IMR-90 (cell line): ENCODE results near the gene TMEM170A. TPM values are rescaled to one million over a fixed set of nuclear protein-coding genes. Genes with fewer than 3 reads are reported as not detected.

Experiments
- ATAC-seq: fragments of 200-7000 bp; cut with Tn5 transposase; 2 replicates; pipeline ENCODE4 v1.9.1; 2020; ENCODE audit warnings: low read depth, mild to moderate bottlenecking, moderate library complexity
- BruUV-seq: library from RNA; stranded (reverse); fragments of 400-500 nt; replicated peaks from 2 replicates; lab custom pipeline; 2021; lab: Mats Ljungman, UMichigan
- CTCF ChIA-PET: fragments of 300-600 bp; formaldehyde crosslinking; extraction: SDS; loops from one replicate; lab custom pipeline; 2021; ENCODE audit warnings: antibody characterized with exemption; lab: Yijun Ruan, JAX
- POLR2A ChIA-PET: fragments of 300-600 bp; sonication (Branson Sonifier 250); formaldehyde crosslinking; loops from one replicate; lab custom pipeline; 2022; ENCODE audit warnings: antibody characterized with exemption; ENCODE audit not compliant: unreplicated experiment; lab: Charles Lee
- DNase-seq: peaks from one replicate; pipeline ENCODE4 v3.0.0; 2013
- H2AFZ ChIP-seq: replicated peaks from 2 replicates; pipeline ENCODE3; 2013; ENCODE audit warnings: low read length, mild to moderate bottlenecking; ENCODE audit not compliant: poor library complexity
- H2AK5ac ChIP-seq: 2 replicates; pipeline ENCODE4 v1.6.1; 2013; ENCODE audit warnings: low read depth, low read length, inconsistent platforms
- H2AK9ac ChIP-seq: replicated peaks from 2 replicates; pipeline ENCODE3; 2013; ENCODE audit warnings: mild to moderate bottlenecking, low read depth, low read length, moderate library complexity; ENCODE audit not compliant: poor library complexity
- H2BK120ac ChIP-seq: 2 replicates; pipeline ENCODE4 v1.6.1; 2013; ENCODE audit warnings: low read depth, low read length, inconsistent platforms
- H2BK15ac ChIP-seq: 3 replicates; pipeline ENCODE4 v1.6.1; 2013; ENCODE audit warnings: low read depth, low read length, inconsistent platforms
- H2BK20ac ChIP-seq: 2 replicates; pipeline ENCODE4 v1.6.1; 2013; ENCODE audit warnings: low read depth, mild to moderate bottlenecking, inconsistent platforms, low read length, moderate library complexity
- H2BK5ac ChIP-seq: 2 replicates; pipeline ENCODE4 v1.6.1; 2013; ENCODE audit warnings: mild to moderate bottlenecking, low read depth, low read length, inconsistent platforms; ENCODE audit not compliant: poor library complexity, severe bottlenecking
- H3K14ac ChIP-seq: replicated peaks from 2 replicates; pipeline ENCODE4 v1.6.1; 2013; ENCODE audit warnings: low read depth, low read length, inconsistent platforms
- H3K18ac ChIP-seq: 2 replicates; pipeline ENCODE4 v1.6.1; 2013; ENCODE audit warnings: low read depth, low read length, control low read depth
- H3K23ac ChIP-seq: 2 replicates; pipeline ENCODE4 v1.6.1; 2013; ENCODE audit warnings: low read depth, low read length, inconsistent platforms
- H3K27ac ChIP-seq: 2 replicates; pipeline ENCODE4 v1.5.1; 2013; ENCODE audit warnings: mild to moderate bottlenecking, control low read depth, low read length; ENCODE audit not compliant: insufficient read depth
- H3K27me3 ChIP-seq: 2 replicates; pipeline ENCODE4 v1.6.1; 2013; ENCODE audit warnings: low read length; ENCODE audit not compliant: control insufficient read depth, insufficient read depth
- H3K36me3 ChIP-seq: 2 replicates; pipeline ENCODE4 v1.6.1; 2013; ENCODE audit warnings: low read length, mixed read lengths; ENCODE audit not compliant: control insufficient read depth, insufficient read depth
- H3K4ac ChIP-seq: 2 replicates; pipeline ENCODE4 v1.6.1; 2013; ENCODE audit warnings: low read depth, low read length, inconsistent platforms
- H3K4me1 ChIP-seq: 2 replicates; pipeline ENCODE4 v1.6.1; 2013; ENCODE audit warnings: low read length, mixed read lengths; ENCODE audit not compliant: control insufficient read depth, insufficient read depth
- H3K4me2 ChIP-seq: 2 replicates; pipeline ENCODE4 v1.6.1; 2013; ENCODE audit warnings: low read depth, mild to moderate bottlenecking, control low read depth, low read length, moderate library complexity
- H3K4me3 ChIP-seq: 2 replicates; pipeline ENCODE4 v1.5.1; 2013; ENCODE audit warnings: low read depth, mild to moderate bottlenecking, control low read depth, low read length, moderate library complexity; ENCODE audit not compliant: insufficient read depth
- H3K56ac ChIP-seq: 2 replicates; pipeline ENCODE4 v1.6.1; 2013; ENCODE audit warnings: low read length, inconsistent platforms; ENCODE audit not compliant: insufficient read depth; ENCODE audit errors: extremely low read depth
- H3K79me1 ChIP-seq, 2 experiments: 2 replicates each; pipeline ENCODE4 v1.6.1; 2013; ENCODE audit warnings: low read length in 2 of 2, inconsistent platforms in 1 of 2, low read depth in 1 of 2
- H3K9ac ChIP-seq: 2 replicates; pipeline ENCODE4 v1.6.1; 2013; ENCODE audit warnings: low read depth, low read length, control low read depth
- H3K9me1 ChIP-seq: 2 replicates; pipeline ENCODE4 v1.6.1; 2013; ENCODE audit warnings: low read length, inconsistent platforms; ENCODE audit not compliant: insufficient read depth
- H3K9me3 ChIP-seq: 2 replicates; pipeline ENCODE4 v1.6.1; 2013; ENCODE audit warnings: low read length; ENCODE audit not compliant: control insufficient read depth, insufficient read depth
- H4K20me1 ChIP-seq: 2 replicates; pipeline ENCODE4 v1.6.1; 2013; ENCODE audit warnings: low read length, inconsistent platforms; ENCODE audit not compliant: insufficient read depth
- H4K5ac ChIP-seq: 2 replicates; pipeline ENCODE4 v1.6.1; 2013; ENCODE audit warnings: mild to moderate bottlenecking, low read depth, low read length, control low read depth
- H4K8ac ChIP-seq, 2 experiments: 2 replicates each; pipeline ENCODE4 v1.6.1; 2013; ENCODE audit warnings: low read depth in 2 of 2, low read length in 2 of 2, control low read depth in 1 of 2, inconsistent platforms in 1 of 2
- H4K91ac ChIP-seq: 2 replicates; pipeline ENCODE4 v1.6.1; 2013; ENCODE audit warnings: low read depth, low read length, inconsistent platforms; ENCODE audit not compliant: insufficient read depth
- CEBPB ChIP-seq: IDR thresholded peaks from 2 replicates; pipeline ENCODE4 v1.6.1; 2012; ENCODE audit warnings: low read depth, low read length, improper control_type of control experiment
- FOS ChIP-seq: fragments of 150-350 bp; IDR thresholded peaks from 2 replicates; pipeline ENCODE4 v1.6.1; 2016; ENCODE audit warnings: low read depth, low read length
- NFE2L2 ChIP-seq: fragments of 150-350 bp; IDR thresholded peaks from 2 replicates; pipeline ENCODE4 v1.6.1; 2016; ENCODE audit warnings: low read depth, mild to moderate bottlenecking, low read length
- RFX5 ChIP-seq: IDR thresholded peaks from 2 replicates; pipeline ENCODE4 v1.8.0; 2012; ENCODE audit warnings: low read depth, mild to moderate bottlenecking, low read length, moderate library complexity
- USF2 ChIP-seq: fragments of 150-350 bp; IDR thresholded peaks from 2 replicates; pipeline ENCODE4 v1.6.1; 2017; ENCODE audit warnings: mild to moderate bottlenecking, antibody characterized with exemption, low read length, low read depth
- WGBS, 2 experiments: methylation state at CpG; one replicate each; pipeline versions ENCODE4 v1.1.5 to v1.1.7; 2013; ENCODE audit warnings: missing lambda C conversion rate in 2 of 2; ENCODE audit not compliant: insufficient read length in 1 of 2; ENCODE audit errors: extremely low coverage in 2 of 2; 5-methylcytosine and 5-hydroxymethylcytosine counted together
- dilution Hi-C: fragments of 300-500 bp; cut with HindIII; formaldehyde crosslinking; loops from one replicate; pipeline ENCODE4 v1.14.3; 2018; ENCODE audit warnings: low sequenced_read_pairs; ENCODE audit not compliant: unreplicated experiment
- in situ Hi-C: fragments of 300-500 bp; cut with MboI; formaldehyde crosslinking; loops from 3 replicates; pipeline ENCODE4 v1.14.3; 2019; ENCODE audit warnings: low sequenced_read_pairs, inconsistent platforms, mixed read lengths
- intact Hi-C: fragments of 100-400 bp; cut with micrococcal nuclease; formaldehyde crosslinking; loops from 2 replicates; pipeline ENCODE4 v1.10.0; 2022
- polyA plus RNA-seq, 3 experiments: library from polyadenylated mRNA; depleted of rRNA; stranded (reverse); fragments of >200 nt; gene quantifications; 2 replicates each; pipeline ENCODE4 v1.2.3, GENCODE V29; 2012; ENCODE audit warnings: low replicate concordance in 1 of 3
- total RNA-seq: library from RNA; depleted of rRNA; stranded (reverse); fragments of >200 nt; gene quantifications from 2 replicates; pipeline ENCODE4 v1.2.3, GENCODE V29; 2012

The TMEM170A gene
- total and polyA plus RNA-seq, 2 of the 4 experiments (the other 2 are of a cell fraction) = 7.3 to 10.9 TPM

DNA sequence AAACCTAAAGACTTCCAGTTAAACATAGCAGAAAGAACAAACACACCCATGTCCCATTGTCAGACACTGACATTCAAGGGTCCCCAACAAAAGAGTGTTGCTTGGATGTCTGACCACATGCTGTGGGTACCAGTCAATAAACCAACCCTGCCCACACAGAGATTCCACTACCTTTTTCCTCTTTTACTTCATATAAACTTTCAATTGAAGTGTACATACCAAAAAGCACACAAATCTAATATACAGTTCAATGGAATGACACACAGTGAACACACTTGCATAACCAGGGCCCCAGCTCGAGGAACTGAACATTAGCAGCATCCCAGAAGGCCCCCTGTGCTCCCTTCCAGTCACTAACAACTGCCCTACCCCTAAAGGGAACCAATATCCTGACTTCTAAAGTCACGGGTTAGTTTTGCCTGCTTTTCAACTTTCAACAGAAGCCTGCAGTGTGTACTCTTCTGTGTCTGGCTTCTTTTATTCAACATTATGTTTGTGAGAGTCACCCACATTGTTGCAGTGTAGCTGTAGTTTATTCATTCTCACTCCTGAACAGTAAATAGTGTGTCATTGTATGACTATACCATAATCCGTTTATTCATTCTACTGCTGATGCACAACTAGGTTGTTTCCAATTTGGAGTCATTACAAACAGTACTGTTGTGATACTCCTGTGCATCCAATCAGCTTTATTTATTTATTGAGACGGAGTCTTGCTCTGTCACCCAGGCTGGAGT lies 49.2 kb downstream of the TMEM170A start:
- H3K27me3 ChIP-seq = no peaks in the 10 kb centered on the region
- dilution Hi-C loops = no loop called here
- intact Hi-C loops = no loop called here
- TF ChIP-seq NFE2L2 = no peak
- TF ChIP-seq USF2 = no peak
- peak; percentile 32; the same call in 1 of the 2 replicates for TF ChIP-seq FOS
- 0 out of 2 replicates have a peak, but pooled peaks have one; percentile 20 for TF ChIP-seq CEBPB
- TF ChIP-seq RFX5 = no peak
- H2AK9ac ChIP-seq = peak overlapping the region; percentile 67
- peak overlapping the region; percentile 80 for H2BK5ac ChIP-seq
- H3K4me1 ChIP-seq = peaks cover 16% of the 10 kb centered on the region
- peaks cover 12% of the 10 kb centered on the region for H3K36me3 ChIP-seq
- no peak overlapping the region for H3K4me3 ChIP-seq
- in situ Hi-C loops = no loop called here
- peak; percentile 69 for DNase-seq
- H3K14ac ChIP-seq = 0 out of 2 replicates have a peak overlapping the region, but pooled peaks have one; percentile 37
- no peak overlapping the region for H2AFZ ChIP-seq
- ChIA-PET CTCF (interaction anchor here (0.9 to 1.0 kb wide), 2 partner anchors 170 to 216 kb away, joined by 3 read pairs; no protein-coding TSS in a partner anchor), POLR2A (no interaction called here)
- H3K56ac ChIP-seq = no peak overlapping the region; the same call in none of the 2 replicates
- H3K27ac ChIP-seq = peak overlapping the region; percentile 26
- H3K79me1 ChIP-seq = peaks cover 31 to 51% of the 10 kb centered on the region in 2 experiments
- H2BK20ac ChIP-seq = 0 out of 2 replicates have a peak overlapping the region, but pooled peaks have one; percentile 8
- H3K23ac ChIP-seq = peak overlapping the region; percentile 76; the same call in 1 of the 2 replicates
- H3K9ac ChIP-seq = no peak overlapping the region
- H4K91ac ChIP-seq = peak overlapping the region; percentile 50; the same call in 1 of the 2 replicates
- H2BK15ac ChIP-seq = no peak overlapping the region
- peak overlapping the region in 1 of 2 experiments; percentile 34; a peak in 1 of 4 replicates for H4K8ac ChIP-seq
- peaks cover 20% of the 10 kb centered on the region for H4K20me1 ChIP-seq
- no peak overlapping the region for H2AK5ac ChIP-seq
- peak; percentile 66 for ATAC-seq
- H2BK120ac ChIP-seq = peak overlapping the region; percentile 50; the same call in 1 of the 2 replicates
- peak overlapping the region; percentile 41; the same call in 1 of the 2 replicates for H3K4ac ChIP-seq
- H3K9me3 ChIP-seq = no peaks in the 10 kb centered on the region
- no TSS peak for BruUV-seq
- no peak overlapping the region for H4K5ac ChIP-seq
- no CpG with 5 or more reads among the region's 4 CpGs for WGBS, 2 experiments
- H3K4me2 ChIP-seq = peak overlapping the region; percentile 67
- peaks cover 13% of the 10 kb centered on the region for H3K9me1 ChIP-seq
- H3K18ac ChIP-seq = peak overlapping the region; percentile 73; the same call in 1 of the 2 replicates
